Vagina (tissue), 2 donors: ENCODE data around the gene HAUS2.
"Not testable (repeated sequence)": the region's sequence is repeated elsewhere in the genome, so short reads cannot be mapped to it uniquely, and the experiment has no call there.

ENCODE experiments used
- CTCF ChIP-seq, 3 experiments: fragments of 450-650 bp in 2 of 3; fragments of 200-600 bp in 1 of 3; sonication (generic) in 1 of 3; IDR thresholded peaks; one replicate each; pipeline ENCODE4 v1.5.1; 2017 to 2019; ENCODE audit warnings: antibody characterized with exemption in 3 of 3, mild to moderate bottlenecking in 2 of 3, moderate library complexity in 2 of 3
- POLR2A ChIP-seq, 2 donors: fragments of 450-650 bp; IDR thresholded peaks; one replicate each; pipeline ENCODE4 v1.6.1; 2017; ENCODE audit warnings: antibody characterized with exemption in 2 of 2, mild to moderate bottlenecking in 2 of 2, moderate library complexity in 2 of 2

GRCh38 chr15:42556550-42557207 lies 8.0 kb downstream of the HAUS2 start:
- not testable (repeated sequence) for TF ChIP-seq CTCF, POLR2A (IDR thresholded peaks at IDR 0.05)
